DND-41 (cell line): ENCODE results near the gene MYLK3.

Experiments
- EZH2 ChIP-seq: IDR thresholded peaks from 3 replicates; pipeline ENCODE4 v1.6.1; 2012; ENCODE audit warnings: borderline replicate concordance, low read depth, mild to moderate bottlenecking, moderate library complexity, low read length, inconsistent platforms; ENCODE audit not compliant: severe bottlenecking
- TF ChIP-seq, protein P1 (sequence below): IDR thresholded peaks from 2 replicates; pipeline ENCODE4 v1.5.1; 2012; ENCODE audit warnings: borderline replicate concordance, low read length, moderate library complexity, mild to moderate bottlenecking; ENCODE audit not compliant: poor library complexity, severe bottlenecking; ENCODE audit errors: extremely low read depth

DNA sequence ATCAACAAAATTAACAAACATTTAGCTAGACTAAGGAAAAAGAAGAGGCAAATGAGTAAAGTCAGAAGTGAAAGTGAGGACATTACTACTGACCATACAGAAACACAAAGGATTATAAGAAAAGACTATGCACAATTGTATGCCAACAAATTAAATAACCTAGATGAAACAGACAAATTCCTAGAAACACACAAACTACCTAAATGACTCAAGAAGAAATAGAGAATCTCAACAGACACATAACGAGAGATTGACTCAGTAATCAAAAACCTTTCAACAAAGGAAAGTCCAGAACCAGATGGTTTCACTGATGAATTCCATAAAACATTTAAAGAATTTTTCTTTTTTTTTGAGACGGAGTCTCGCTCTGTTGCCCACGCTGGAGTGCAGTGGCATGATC lies 35.7 kb upstream of the MYLK3 start:
- TF ChIP-seq, protein P1, sequence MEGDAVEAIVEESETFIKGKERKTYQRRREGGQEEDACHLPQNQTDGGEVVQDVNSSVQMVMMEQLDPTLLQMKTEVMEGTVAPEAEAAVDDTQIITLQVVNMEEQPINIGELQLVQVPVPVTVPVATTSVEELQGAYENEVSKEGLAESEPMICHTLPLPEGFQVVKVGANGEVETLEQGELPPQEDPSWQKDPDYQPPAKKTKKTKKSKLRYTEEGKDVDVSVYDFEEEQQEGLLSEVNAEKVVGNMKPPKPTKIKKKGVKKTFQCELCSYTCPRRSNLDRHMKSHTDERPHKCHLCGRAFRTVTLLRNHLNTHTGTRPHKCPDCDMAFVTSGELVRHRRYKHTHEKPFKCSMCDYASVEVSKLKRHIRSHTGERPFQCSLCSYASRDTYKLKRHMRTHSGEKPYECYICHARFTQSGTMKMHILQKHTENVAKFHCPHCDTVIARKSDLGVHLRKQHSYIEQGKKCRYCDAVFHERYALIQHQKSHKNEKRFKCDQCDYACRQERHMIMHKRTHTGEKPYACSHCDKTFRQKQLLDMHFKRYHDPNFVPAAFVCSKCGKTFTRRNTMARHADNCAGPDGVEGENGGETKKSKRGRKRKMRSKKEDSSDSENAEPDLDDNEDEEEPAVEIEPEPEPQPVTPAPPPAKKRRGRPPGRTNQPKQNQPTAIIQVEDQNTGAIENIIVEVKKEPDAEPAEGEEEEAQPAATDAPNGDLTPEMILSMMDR, result no peak
- no peak for TF ChIP-seq EZH2
